Measurements from ENCODE around the gene TMPRSS11E. TPM values are rescaled to one million over a fixed set of nuclear protein-coding genes. Genes with fewer than 3 reads are reported as not detected.

The TMPRSS11E gene
- total and polyA plus RNA-seq, 11 donors = not detected

DNA sequence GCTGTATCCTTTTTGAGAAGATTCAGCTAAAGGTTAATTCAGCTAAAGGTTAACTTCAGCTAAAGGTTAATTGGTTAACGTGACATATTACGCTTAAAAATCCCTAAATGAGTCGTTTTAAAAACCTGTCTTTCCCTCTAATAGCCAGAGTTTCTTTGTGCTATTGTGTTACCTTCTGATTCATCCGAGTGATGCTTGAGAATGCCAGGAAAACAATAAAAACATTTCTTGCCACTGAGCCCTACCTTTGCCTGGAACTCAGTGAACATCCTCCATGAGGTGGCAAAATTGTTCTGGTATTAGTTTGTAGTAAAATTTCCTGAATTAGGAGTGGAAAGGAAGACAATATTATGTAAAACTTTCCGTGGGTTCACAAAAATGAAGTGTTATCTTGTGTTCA is 13.7 kb upstream of the TMPRSS11E start:
- no peaks in the 10 kb centered on the region for H3K36me3 ChIP-seq
- H3K4me3 ChIP-seq = no peak overlapping the region
- WGBS, 4 donors = 77 to 82% (median 80%) methylated on average over 5 of the region's 5 CpGs
- no peak overlapping the region for H3K27ac ChIP-seq
- no peaks in the 10 kb centered on the region for H3K9me3 ChIP-seq
- no peaks in the 10 kb centered on the region for H3K27me3 ChIP-seq
- TF ChIP-seq POLR2A (IDR thresholded peaks at IDR 0.05) = no peak
- TF ChIP-seq, protein P1, sequence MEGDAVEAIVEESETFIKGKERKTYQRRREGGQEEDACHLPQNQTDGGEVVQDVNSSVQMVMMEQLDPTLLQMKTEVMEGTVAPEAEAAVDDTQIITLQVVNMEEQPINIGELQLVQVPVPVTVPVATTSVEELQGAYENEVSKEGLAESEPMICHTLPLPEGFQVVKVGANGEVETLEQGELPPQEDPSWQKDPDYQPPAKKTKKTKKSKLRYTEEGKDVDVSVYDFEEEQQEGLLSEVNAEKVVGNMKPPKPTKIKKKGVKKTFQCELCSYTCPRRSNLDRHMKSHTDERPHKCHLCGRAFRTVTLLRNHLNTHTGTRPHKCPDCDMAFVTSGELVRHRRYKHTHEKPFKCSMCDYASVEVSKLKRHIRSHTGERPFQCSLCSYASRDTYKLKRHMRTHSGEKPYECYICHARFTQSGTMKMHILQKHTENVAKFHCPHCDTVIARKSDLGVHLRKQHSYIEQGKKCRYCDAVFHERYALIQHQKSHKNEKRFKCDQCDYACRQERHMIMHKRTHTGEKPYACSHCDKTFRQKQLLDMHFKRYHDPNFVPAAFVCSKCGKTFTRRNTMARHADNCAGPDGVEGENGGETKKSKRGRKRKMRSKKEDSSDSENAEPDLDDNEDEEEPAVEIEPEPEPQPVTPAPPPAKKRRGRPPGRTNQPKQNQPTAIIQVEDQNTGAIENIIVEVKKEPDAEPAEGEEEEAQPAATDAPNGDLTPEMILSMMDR (IDR thresholded peaks at IDR 0.05) = no peak
- DNase-seq (no peak), ATAC-seq (no peak)
- intact Hi-C loops (cut with DNase I) = no loop called here
- H3K4me1 ChIP-seq = no peaks in the 10 kb centered on the region

DNA sequence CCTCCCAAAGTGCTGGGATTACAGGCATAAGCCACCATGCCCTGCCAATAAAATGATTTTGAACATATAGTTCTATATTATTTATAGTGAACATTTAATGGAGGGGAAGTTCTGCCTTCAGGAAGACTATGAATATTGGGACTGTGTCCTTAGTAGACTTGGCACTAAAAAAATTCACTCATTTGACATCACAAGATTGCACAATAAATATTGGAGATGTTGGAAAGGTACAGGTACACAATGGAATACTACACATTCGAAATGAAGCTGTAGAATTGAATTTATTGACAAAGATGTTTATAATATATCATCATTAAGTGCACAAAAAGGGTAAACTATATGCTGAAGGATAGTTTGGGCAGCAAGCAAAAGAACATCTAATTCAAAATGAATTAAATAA is 13.0 kb upstream of the TMPRSS11E start:
- H3K27ac ChIP-seq = no peak overlapping the region
- no peak for DNase-seq
- TF ChIP-seq, protein P1 (IDR thresholded peaks at IDR 0.05) = no peak
- TF ChIP-seq POLR2A (IDR thresholded peaks at IDR 0.05) = no peak
- H3K36me3 ChIP-seq = no peaks in the 10 kb centered on the region
- no peaks in the 10 kb centered on the region for H3K9me3 ChIP-seq
- intact Hi-C loops (cut with DNase I) = no loop called here
- ATAC-seq = no peak
- no peaks in the 10 kb centered on the region for H3K27me3 ChIP-seq
- no peak overlapping the region for H3K4me3 ChIP-seq
- no peaks in the 10 kb centered on the region for H3K4me1 ChIP-seq
- 68 to 79% (median 73%) methylated on average over 1 of the region's 1 CpG for WGBS, 4 donors

GRCh38 chr4:68434836-68435235 is 12.4 kb upstream of the TMPRSS11E start:
- Histone ChIP-seq H3K4me3 (no peak overlapping the region), H3K27ac (no peak overlapping the region), H3K4me1 (no peaks in the 10 kb centered on the region), H3K27me3 (no peaks in the 10 kb centered on the region), H3K9me3 (no peaks in the 10 kb centered on the region), H3K36me3 (no peaks in the 10 kb centered on the region)
- ATAC-seq (no peak), DNase-seq (no peak)
- intact Hi-C loops (cut with DNase I) = no loop called here
- TF ChIP-seq, protein P1 (IDR thresholded peaks at IDR 0.05) = no peak
- TF ChIP-seq POLR2A (IDR thresholded peaks at IDR 0.05) = no peak
- WGBS, 4 donors = 51 to 59% (median 52%) methylated on average over 1 of the region's 1 CpG

GRCh38 chr4:68445111-68445510 is 2.2 kb upstream of the TMPRSS11E start:
- H3K4me1 ChIP-seq = no peaks in the 10 kb centered on the region
- no peak overlapping the region for H3K4me3 ChIP-seq
- intact Hi-C loops (cut with DNase I) = no loop called here
- ATAC-seq = no peak
- no peaks in the 10 kb centered on the region for H3K36me3 ChIP-seq
- no peak for DNase-seq
- no peak for TF ChIP-seq POLR2A (IDR thresholded peaks at IDR 0.05)
- TF ChIP-seq, protein P1 (IDR thresholded peaks at IDR 0.05) = no peak
- no peaks in the 10 kb centered on the region for H3K27me3 ChIP-seq
- H3K27ac ChIP-seq = no peak overlapping the region
- H3K9me3 ChIP-seq = no peaks in the 10 kb centered on the region

All from heart left ventricle (tissue), 16 donors.